NCI-H1436 treated with DMSO at 0.1 percent for 48 hours (cell line): ENCODE data around the gene NTN1.
"Not testable (repeated sequence)": the region's sequence is repeated elsewhere in the genome, so short reads cannot be mapped to it uniquely, and the experiment has no call there.

Experiments
- DNase-seq: peaks from one replicate; lab custom pipeline; 2025; lab: John Stamatoyannopoulos, UW

The NTN1 gene

DNA sequence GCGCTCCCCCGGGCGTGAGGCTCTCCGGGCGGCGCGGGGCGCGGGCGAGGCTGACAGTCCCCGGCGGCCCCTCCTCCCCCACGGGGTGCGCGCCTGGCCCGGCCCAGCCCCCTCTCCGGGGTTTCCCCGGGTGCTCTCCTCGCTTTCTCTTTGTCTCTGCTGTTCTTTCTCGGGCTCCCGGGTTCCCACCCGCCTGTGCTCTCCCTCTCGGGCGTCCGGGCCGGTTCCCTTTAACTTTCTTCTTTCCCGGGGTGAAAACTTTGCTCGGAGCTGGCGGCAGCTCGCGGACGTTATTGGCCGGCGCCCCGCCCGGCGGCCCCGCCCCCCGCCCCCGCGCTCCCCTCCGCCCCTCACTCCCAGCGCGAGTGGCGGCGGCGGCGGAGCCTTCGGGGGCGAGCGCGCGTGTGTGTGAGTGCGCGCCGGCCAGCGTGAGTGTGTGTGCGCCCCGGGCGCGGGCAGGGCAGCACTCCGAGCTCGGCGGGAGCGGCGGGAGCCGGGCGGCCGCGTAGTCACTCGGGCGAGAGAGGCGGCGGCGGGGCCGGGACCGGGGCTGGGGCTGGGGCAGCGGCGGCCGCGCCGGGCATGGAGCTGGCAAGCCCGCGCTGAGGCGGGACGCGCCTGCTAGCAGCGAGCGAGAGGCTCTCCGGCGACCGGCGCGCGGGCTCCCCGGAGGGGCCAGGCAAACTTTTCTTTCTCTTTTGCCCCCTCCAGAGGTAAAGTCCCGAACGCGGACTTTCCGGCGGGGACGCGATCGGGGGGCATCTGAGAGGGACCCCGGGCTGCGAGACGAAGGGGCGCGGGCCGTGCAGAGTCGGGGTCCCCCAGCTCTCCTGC is at the start of gene NTN1:
Gene NTN1, plus strand, starts transcription at position 353 of the 834 bp plus-strand sequence. CDS start 864 bp downstream, outside the sequence.
- DNase-seq, result no peak

DNA sequence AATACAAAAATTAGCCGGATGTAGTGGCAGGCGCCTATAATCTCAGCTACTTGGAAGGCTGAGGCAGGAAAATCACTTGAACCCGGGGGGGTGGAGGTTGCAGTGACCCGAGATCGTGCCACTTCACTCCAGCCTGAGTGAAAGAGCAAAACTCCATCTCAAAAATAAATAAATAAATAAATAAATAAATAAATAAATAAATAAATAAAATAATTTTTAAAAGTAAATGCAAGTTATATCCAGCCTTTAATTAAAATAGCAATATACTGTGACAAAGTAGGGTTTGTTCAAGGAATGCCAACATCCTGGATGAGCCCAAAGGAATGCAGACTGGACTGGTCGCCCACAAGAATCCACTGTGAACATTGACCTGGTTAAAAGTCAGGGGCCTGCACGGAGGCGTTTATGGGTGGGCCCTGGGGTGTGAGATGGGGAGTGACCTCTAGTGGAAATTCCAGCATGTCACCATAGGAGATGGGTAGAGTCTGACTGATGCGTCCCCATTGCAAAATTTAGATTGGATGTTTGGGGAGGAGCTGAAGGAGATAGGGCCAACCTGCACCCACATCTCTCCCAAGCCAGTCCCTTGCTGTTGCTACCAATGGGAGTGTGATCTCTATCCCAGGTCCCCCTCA is 46.1 kb upstream of the NTN1 start:
- DNase-seq, result no peak

DNA sequence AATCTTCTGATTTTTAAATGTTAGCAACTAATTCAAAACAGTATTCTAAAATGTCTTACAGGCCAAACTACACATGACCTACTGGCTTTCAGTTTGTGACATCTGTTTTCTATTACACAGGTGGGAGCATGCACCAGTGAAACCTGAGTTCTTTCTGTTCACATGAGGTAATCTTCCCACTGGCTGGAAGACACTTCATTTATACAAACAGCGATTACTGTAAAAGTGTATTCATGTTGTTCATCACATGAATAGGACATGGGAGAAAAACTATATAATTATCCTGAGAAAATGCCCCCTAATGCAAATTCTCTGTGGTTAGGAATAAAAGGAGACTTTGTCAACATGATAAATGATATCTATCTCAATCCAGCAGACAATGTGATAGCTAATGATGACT is 44.7 kb upstream of the NTN1 start:
- no peak for DNase-seq

DNA sequence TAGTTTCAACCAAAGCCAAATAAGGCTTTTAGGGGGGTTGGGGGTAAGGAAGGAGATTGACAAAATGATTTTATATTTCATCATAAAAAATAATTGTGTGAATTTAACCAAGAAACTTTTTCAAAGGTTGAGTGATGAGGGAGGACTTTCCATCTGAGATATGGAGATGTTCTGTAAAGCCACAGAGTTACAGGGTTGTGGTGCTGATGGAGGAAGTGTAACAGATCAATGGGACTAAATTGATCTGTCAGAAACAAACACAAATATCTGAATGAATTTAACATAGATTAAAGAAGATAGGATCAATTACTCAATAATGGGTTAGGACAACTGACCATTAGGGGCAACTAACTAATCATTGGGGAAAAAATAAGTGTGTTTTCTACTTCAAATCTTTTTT is 41.6 kb upstream of the NTN1 start:
- no peak for DNase-seq

DNA sequence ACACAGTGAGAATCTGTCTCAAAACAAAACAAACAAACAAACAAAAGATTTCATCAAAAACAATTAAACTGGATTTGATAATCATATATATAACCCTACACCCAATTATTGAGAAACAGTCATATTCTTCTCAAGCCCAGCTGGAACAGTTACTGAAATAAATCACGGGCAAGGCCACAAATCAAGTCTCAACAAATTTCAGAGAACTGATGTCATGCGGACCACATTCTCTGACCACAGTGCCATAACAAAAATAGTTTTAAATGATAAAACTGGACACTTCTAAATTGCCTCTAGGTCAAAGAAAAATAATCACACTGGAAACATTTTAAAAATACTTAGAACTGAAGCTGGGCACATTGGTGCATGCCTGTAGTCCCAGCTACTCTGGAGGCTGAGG is 39.9 kb upstream of the NTN1 start:
- DNase-seq, result no peak

DNA sequence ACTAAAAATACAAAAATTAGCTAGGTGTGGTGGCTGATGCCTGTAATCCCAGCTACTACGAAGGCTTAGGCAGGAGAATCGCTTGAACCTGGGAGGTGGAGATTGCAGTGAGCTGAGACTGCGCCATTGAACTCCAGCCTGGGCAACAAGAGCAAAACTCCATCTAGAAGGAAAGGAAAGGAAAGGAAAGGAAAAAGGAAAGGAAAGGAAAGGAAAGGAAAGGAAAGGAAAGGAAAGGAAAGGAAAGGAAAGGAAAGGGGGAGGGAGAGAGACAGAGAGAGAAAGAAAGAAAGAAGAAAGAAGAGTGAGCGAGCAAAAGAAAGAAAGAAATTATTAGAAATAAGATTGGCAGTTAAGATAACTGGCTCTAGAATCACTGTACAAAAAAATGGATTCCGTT is 37.1 kb upstream of the NTN1 start:
- DNase-seq, result not testable (repeated sequence)

DNA sequence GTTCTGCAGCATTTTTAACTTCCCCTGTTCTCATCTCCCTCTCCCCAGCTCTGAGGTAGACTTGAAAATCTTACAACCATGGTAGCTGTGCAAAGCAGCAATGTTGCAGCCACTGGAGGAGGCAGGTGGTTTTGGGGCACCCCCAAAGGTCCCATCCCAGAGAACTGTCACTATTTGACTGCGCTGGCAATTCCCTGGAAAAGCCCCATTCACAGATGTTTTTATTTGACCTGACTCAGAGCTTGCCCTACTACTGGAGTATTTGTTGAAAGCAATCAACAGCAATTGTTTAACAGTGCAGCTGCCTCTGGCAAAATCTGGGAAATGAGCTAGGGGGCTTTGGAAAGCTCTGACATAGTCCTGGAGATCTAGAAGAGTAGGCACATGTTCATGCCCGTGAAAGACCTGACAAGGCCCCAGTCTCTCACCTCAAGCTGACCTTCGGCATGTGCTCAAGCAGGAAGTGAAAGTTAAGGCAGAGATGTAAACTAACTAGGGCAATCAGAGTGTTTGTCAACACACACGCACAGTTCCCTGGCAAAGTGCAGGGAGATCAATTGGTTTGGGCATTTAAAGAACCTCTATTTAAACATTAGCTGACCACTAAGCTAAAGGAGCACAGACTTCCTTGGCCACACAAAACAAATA is 36.1 kb upstream of the NTN1 start:
- no peak for DNase-seq

DNA sequence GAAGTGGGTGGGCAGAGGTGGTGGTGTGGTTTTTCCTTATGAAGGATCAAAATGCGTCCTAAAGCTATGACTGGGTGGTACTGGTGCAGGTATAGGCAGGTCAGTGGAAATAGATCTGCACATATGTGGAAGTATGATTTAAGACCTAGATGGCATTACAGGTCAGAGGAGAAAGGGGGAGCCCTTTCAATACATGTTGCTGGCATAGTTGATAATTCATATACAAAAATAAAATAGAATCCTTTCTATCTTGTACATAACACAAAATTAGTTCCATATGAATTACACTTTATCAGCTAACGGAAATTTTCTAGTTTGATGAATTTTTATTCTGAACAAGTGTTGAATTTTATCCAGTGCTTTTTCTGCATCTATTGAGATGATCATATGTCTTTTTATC is 35.0 kb upstream of the NTN1 start:
- DNase-seq, result no peak

DNA sequence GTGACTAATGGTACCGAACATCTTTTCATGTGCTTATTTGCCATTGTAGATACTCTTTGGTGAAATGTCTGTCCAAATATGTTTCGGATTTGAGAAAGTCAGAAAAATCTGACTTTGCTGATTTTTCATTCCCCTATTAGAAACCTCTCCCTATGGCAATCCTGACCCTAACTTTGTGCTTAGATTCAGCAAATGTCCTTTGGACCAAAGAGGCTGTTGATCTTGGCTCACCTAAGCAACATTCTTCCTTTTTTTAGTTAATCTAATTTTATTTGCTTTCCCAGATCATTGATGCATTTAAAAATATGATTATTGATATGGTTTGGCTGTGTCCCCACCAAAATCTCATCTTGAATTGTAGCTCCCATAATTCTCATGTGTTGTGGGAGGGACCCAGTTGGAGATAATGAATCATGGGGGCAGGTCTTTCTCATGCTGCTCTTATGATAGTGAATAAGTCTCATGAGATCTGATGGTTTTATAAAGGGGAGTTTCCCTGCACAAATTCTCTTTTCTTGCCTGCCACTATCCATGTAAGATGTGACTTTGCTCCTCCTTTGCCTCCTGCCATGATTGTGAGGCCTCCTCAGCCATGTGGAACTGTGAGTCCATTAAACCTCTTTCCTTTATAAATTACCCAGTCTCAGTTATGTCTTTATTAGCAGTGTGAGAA is 32.9 kb upstream of the NTN1 start:
- not testable (repeated sequence) for DNase-seq

DNA sequence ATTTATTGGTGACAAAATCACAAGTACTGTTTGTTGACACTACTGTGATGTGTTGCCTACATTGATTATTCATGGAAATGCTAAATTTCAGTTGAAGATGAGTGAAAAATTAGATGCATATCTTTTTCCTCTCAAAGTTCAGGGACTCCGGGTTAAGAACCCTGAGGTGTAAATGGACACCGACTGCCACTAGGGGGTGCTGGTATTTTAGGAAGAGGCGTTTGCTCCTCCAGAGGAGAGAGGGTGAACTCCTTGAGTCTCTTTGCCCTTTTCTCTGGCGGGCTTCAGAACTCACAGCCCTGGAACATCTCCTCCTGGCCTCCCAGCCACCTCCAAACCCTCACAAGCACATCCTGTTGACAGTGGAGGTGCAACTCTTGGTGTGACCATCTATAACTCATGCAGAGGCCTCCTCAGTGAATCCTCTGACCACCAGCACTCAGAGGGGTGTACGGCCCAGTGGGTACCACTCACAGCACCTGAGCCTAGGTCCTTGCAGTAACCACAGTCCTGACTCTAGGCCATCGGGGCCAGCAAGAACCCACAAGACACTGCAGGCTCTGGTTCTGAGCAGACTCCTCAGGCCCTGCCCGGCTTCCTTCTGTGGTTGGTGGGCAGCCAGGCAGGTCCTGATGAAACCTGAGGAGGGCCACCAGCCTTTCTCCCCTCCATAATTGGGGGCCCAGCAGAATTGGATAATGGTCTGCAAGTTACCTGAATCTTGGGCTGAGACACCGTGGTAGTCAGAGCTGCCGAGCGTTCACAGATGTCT is 29.6 kb upstream of the NTN1 start:
- DNase-seq, result no peak

DNA sequence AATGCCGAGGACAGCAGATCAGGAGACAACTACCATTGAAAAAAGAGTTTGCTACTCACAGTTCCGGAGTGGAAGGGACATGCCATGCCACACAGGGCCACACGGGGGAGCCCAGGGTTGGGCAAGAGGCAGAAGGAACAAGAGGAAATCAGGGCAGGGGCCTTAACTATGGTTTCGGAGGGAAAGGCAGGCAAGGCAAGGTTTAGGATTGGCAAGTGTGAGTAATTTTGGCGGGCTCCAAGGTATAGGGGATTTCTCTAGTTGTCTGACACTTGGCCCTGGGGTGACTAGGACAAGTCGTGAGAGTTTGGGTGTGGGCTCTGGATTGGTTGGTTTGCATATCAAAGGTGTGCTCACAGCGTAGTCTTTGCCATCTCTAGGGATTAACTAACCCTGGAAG is 27.0 kb upstream of the NTN1 start:
- no peak for DNase-seq

DNA sequence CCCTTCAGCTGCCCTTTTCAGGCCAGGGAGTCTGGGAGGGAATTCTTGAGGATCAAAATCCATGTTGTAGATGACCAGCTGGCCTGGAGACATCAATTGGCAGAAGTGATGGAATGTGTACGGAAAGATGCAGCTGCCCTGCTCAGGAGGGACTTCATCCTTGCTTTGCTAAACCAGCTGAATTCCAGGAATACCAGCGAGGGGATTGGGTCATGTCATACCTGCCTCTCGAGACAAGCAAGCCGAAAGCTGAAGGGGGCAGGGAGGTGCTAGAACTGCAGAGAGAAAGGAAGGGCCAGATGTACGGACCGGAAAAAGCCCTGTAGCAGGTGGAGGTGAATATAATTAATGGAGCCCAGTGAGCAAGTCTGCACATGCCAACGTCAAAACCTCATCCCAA is 25.6 kb upstream of the NTN1 start:
- DNase-seq, result no peak

DNA sequence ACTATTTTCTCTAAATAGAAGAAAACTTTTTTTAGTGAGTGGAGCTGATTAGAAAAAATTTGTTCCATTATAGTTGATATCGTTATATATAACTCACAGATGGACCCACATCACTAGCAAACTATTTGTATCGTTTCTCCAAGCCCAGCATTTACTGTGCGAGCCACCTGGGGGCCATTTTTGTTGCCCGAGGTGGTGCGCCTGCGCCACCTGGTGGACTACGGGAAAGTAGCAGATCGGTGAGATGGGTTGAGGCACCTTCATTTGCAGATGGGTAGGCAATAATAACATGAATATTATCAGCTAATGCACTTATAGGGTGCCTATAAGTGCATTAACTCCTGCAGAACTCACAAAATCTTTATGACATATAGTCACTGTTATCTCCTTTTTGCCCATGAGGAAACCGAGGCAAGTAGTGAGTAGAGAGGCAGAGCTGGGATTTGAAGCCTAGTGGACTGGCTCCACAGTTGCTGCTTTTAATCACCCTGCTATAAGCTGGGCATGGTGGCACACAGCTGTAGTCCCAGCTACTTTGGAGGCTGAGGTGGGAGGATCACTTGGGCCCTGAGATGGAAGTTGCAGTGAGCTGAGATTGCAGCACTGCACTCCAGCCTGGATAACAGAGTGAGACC is 23.2 kb upstream of the NTN1 start:
- no peak for DNase-seq

DNA sequence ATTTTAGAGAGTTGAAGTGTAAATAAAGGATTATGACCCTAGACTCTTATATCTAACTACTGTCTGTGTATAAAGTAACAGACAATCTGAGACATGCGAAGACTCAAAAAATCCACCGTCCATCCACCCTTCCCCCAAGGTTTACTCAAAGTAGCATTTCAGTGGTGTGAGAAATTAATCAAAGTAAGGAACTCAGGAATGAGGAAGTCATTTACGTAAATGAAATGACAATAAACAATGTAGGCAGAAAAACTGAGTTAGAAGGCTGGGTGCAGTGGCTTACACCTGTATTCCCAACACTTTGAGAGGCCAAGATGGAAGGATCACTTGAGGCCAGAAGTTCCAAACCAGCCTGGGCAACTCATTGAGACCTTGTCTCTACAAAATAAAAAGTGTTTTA is 19.8 kb upstream of the NTN1 start:
- no peak for DNase-seq

DNA sequence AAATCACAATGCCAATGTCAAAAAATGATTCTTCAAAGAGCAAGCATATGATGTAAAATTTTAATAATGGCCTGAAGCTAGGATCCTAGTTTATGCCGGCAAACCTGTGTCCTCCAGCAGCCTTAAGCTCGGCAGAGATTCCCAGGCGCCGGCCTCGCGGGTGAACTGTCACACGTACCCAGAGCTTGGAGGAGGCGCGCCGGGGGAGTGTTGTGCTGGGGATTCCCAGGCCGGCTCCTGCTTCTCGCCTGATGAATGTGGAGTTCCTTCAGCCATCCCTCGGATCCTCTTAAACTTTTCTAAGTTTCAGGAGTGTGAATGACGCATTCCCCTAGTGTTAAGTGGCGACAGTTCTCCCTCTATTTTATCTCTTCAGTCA is 19.1 kb upstream of the NTN1 start:
- DNase-seq, result no peak

DNA sequence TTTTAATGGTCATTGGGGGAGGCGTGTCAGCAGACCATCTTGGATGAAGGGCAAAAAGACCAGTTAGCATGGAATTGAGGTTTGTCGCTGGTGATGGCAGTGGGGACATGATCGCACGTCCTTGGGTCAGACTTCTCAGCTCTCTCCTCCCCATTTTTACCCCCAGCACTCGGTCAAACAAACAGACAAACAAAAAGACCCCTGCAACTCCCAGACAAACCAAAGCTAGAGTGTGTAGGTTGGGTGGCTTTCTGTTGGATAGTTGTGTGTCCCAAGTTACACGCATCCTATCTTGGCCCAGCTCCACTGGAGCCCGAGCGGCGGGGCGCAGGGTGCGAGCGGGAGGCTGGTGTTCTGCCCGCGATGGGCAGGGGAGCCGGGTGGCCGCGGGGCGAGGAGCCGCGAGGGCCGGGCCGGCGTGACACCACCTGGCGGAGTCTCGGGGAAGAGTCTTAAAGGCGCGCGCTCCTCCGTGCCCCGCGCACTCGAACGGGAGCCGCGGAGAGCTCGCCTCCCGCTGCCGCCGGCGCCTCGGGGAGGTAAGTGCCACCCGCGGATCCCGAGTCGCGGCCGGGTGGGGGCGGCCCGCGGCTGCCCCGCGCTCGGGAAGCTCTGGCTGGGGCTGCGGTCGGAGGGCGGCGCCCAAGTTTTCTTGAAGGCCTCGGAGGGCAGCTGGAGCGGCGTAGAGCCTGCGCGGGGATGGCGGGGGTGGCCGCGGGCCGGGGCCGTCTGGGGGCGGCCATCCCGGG is 18.5 kb upstream of the NTN1 start:
- no peak for DNase-seq

DNA sequence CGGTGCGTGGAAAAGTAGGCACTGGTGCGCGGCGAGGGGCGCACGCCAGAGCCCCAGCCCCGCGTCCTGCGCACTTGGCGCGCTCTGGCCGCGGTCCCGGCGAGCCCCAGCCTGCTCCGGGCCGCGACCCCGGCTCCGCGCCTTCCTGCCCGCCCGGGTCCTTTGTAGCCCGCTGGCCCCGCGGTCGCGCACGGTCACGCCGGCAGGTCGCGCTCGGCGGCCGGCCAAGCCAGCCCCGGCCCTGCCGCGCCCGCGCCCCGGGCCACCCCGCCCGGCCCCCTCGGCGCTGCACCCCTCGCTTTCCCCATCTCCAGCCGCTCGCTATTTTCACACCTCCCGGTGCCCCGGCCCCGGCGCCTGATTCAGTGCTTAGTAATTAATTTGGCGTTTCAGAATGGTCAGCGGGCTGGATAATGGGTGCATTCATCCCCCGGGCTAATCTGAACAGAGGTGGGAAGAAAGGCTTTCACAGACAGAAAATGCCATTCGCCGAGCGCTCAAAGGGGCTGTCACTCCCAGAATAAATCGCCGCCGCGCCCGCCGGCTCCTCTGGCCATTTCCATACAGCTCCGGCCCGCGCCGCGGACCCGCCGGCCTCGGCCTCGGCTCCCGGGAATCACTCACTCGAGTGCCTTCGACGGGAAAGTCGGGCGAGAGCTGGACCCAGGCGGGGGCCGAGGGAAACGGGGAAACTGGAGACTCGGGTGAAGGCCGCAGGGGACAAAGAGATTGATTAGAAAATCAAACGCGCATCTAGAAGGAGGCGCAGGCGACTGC is 17.8 kb upstream of the NTN1 start:
- DNase-seq, result no peak

DNA sequence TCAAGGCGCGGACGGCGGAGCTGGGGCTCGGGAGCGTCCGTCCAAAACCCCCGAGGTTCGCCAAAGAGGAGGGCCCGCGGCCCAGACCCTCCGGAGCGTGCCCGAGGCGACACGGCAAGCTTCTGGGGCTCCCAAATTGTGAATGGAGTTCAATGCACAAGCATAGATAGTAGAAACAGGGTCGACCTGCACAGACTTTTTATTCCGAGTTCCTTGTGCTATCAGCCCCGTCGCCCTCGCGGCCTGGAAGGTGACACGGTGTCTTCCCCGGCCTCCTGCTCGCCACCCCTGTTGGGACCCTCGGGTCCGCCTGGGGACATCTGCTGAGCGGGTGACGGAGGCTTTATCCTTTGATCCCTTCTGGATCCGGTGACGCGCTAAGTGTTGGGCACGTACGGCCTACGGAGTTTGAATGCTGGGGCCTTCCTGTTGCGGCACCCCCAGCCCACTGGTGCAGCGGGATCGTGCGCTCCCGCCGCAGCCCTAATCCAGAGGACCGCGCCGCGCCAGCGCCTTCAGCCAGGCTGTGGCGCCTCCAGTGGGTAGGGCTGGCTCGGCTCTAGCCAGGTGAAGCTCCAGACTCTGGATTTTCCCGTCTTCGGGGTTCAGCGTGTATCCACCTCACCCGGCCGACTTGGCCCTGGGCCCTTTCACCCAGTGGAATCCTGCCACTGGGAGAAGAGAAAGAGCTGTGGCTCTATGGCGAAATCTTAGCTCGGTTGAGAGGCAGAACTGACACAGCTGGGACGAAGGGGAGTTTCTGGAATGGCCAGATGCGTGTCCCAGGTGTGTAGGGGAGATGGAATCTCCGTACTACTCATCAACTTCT is 17.0 kb upstream of the NTN1 start:
- DNase-seq, result no peak

DNA sequence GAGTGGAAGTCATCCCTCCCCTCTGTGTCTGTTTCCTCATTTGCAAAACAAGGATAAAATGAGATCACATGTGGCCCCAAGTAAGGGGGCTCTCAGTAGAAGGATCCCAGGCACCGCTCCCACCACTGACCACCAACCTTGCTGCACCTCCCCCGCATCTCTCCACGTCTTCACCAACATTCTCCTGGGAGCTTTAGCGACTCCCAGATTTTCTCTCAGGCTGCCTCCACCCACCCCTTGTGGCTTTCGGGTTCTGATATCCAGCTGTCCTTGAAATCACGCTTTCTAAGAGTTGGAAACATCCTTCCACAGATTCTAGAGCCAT is 16.4 kb upstream of the NTN1 start:
- no peak for DNase-seq
